Fibroblast of skin of abdomen (primary cell): ENCODE results near the gene MMP1. TPM values are rescaled to one million over a fixed set of nuclear protein-coding genes. Genes with fewer than 3 reads are reported as not detected.

Experiments used
- DNase-seq: peaks from one replicate; pipeline ENCODE4 v3.0.0-alpha.2; 2013
- polyA plus RNA-seq, 2 experiments: library from polyadenylated mRNA; unstranded; fragments of 120-200 nt; gene quantifications; one replicate each; pipeline ENCODE4 v1.2.1, GENCODE V29; 2013; ENCODE audit not compliant: insufficient read length in 2 of 2

The MMP1 gene
- polyA plus RNA-seq (2013, experiment 1 of 2; ENCODE audit: insufficient read length): 773 TPM
- polyA plus RNA-seq (2013, experiment 2 of 2; ENCODE audit: insufficient read length): 715 TPM

DNA sequence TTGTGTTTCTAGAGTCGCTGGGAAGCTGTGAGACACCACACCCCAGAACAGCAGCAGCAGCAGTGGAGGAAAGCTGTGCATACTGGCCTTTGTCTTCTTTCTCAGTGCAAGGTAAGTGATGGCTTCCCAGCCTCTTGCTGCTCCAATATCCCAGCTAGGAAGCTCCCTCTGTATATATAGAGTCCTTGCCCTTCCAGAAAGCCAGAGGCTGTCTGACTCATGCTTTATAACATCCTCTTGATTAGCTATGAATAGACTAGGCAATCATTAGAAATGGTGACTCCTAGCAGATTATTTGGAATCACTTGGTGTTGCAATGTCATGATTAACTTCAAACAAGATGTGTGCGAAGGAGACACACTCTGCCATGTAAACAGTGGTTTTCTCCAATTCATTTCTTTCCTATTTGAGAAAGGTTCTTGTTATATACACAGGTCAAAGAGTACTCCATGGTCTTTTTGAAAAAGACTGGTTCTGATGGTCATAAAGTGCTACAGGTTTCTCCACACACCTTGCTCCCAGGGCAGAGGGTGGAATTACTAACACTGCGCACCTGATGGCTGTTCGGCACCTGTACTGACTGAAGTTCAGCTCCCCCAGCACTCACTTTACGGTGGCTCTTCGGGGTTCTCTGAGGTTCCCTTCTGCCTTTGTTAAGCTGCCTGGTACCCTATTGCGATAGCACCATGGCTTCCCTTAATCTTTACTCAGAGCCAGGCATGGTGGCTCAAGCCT, at the start of gene MMP1:
TSS of gene MMP1 (minus strand) at position 149 of the 735 bp plus-strand sequence. CDS start at position 81, 68 bp downstream.
- DNase-seq: peak; percentile 87

DNA sequence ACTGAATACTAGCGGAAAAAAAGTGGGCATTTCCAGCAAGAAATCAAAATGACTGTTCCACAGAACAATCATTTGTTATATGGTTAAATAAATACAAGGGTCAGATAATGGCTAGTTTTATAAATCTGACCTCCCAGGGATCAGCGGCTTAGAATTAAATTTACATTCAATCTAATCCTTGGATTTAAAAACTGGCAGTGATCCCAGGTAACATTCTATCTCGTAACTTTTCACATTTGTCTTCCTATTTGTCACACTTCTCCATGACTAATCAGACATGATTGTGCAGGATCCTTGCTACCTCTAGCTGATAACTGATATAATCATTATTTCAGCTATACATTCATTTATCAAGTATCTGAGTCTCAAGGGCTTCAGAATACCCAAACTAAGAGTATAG, 48.3 kb upstream of the MMP1 start:
- peak; percentile 73 for DNase-seq

DNA sequence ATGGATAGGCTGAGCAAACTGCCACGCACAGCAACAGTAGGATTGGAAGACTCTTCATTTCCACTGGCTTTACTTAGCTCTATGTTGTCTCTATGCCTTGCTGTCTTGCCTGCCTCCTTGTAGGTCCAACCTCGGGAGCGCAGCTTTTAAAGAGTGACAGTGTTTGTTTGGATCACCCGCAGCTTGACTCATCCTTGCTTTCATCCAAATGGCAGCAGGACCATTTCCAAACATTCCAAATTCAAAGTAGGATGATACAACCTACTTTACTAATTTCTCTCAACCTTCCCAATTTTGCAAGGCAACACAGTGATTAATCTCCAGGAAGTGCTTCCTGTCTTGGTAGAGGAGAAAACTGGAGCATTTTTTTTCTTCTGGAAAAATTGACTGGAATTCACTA, 45.5 kb upstream of the MMP1 start, which contains the start of gene MMP3:
TSS of gene MMP3 (minus strand) at position 121 of the 400 bp plus-strand sequence. CDS start at position 58, 63 bp downstream.
- DNase-seq: peak; percentile 75

DNA sequence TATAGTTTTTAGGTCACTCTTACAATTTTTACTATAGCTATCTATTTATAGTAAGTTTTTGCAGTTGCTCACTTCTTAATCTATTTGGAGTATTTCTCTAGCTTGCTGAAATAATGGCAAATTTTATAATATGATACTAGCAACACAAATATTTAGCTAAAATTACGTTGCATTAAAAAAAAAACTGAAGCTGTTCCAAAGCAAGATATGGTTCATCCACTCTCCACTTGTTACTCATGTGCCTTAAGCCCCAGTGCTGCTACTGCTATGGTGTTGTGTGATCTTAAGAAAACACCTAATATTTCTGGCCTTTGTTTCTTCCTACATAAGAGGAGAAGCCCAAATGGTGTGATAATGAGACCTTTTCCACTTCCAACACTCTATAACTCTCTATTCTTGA, 45.0 kb upstream of the MMP1 start:
- DNase-seq: no peak

DNA sequence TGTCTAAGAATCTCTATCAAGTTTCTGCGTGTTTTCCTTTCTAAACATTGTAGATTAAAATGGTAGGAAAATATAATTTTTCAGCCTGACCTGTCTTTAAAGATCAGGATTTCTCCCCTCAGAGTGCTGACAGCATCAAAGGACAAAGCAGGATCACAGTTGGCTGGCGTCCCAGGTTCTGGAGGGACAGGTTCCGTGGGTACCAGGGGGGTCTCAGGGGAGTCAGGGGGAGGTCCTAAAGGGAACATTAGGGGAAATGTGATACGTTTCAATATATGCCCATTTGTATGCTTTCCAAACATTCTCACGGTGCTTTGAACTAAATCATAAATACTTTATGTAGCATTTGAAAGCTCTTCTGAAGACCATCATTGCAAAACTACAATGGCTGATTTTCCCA, 42.1 kb upstream of the MMP1 start:
- DNase-seq: no peak

DNA sequence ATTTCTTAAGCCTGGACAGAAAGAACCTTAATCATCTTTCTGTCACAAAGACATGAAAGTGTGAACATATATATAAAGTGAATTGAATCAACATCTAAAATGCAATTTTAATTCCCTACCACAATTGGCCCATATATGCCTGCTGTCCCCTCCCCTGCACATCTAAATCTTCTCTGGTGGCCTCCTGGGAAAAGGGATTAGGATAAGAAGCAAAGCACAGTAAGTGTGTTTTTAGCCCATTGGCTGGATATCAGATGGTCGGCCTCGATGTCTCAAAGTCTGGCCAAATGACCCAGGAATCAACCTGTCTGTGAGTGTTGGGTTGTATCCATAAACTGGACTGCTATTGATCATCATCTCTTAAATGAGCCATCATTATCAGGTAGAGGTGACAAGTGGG, 39.7 kb upstream of the MMP1 start:
- DNase-seq: no peak

DNA sequence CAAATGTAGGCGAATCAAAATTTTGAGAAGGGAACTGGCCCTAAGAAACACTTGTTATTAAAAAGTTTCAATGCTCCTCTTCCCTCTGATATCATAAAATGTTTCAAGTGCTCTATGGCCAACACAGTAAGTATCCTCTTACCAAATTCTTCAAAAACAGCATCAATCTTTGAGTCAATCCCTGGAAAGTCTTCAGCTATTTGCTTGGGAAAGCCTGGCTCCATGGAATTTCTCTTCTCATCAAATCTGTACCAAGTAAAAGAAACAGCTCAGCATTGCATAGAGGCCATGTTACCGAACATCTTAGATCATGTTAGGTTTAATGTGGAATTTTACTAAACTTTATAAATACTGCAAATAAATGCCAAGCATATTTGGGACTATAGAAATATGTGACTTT, 39.2 kb upstream of the MMP1 start:
- peak; percentile 65 for DNase-seq

DNA sequence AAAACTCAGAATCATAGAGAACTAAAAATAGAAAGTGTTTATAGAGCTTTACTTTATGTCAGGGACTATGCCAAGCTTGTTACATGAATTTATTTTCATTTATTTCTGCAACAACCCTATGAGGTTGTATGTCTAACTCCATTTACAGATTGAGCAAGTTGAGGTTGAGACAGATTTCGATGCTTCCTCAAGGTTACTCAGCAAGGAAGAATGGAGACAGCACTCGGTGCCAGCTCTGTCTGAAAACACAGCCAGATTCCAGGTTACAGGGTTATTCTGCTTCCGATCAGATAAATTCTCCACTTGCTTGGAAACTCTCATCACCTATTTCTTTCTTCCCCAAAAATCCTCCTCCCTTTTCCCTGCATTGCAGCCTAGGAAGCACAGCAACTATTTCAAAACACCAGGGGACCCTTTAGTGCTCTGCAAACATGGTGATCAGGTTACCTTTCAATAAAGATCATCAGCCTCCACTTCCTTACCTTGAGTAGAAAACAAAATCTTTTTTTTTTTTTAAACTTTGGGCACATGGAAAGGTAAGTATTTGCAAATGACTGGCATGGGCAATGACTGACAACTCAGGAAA, 38.4 kb upstream of the MMP1 start:
- DNase-seq: peak; percentile 91

DNA sequence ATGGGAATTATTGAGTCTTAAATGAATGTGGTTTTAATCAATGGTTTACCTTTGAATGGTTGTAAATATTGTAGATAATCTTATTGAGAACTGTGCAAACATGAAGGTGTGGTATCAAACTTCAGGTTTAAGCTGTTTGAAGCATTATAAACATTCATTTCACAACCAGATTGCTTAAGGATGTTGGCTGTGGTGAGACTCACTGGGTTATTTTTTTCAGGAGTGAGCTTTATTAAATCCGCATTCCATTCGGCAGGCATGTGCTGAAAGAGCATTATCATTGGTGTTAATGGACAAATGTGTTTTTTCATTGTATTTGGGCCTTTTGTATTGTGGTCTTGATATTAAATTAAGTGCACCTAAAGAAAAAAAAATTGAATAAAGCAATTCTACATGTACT, 35.8 kb upstream of the MMP1 start:
- DNase-seq: peak; percentile 55

DNA sequence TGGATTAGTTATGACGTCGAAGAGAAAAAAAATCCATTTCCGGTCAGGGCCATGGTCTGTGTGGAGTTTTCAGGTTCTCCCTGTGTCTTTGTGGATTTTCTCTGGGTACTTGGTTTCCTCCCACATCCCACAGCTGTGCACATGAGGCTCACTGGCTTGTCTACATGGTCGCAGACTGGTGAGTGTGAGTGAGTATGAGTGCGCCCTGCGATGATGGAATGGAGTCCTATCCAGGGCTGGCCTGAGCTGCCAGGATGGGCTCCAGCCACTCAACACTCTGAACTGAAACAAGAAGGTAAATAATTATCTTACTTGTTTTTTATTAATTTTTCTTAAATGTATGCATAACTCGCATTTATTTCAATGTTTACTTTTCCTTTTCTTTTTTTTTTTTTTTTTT, 34.7 kb upstream of the MMP1 start:
- no peak for DNase-seq

DNA sequence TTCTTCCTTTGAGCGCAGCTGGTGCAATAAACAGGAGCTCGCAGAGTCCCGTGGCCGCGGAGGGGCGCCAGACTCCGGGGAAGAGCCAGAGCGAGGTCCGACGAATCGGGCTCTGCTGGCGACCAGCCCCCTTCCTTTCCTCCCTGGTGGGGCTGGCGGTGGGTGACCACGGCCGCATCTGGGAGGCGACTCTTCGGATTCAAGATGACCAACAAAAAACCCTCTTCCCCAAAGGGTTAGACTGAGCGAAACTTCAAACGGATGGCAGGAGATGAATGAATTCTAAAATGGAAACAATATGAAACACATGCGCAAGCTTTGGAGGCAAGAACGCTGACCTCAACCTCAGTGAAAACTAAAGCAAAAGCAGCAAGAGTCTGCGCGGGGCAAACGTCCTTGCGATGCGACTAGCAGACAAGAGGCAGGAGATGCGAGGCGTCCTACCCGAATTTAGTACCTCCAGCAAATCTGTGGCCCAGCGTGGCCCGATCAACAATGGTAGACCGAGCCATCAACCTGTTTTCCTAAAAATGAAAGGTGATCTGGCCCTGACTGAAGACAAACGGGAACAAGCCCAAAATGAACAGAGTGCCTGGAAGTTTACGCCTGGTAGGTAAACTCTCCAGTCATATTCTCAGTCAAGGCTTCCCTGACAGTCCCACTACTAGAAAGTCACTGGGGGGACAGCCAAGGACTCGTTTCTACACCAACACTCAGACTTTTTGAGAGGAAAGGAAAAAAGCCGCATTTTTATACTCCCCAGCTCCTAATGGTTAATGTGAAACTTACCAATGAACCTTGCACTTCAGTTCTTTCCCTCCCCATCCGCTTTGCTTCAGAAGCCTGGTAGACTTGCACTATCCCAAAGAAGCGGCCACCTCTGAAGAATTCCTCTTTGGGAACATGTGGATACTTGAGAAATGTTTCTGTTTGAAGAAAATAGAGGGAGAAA, 33.8 kb upstream of the MMP1 start:
- DNase-seq: peak; percentile 80

DNA sequence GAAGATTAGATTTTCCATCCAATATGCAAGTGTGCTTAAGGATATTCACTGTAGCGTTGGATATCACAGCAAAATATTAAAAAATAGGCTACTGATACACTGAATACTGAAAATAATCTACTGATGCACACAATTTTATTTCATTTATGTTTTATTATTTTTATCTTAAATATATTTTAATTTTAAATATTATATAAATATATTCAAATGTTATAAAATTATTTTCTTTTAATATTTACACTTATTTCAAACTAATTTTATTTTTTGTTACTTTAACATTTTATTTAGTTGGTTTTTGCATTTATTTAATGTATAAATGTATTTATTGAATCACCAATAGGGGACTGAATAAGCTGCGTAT, 33.1 kb upstream of the MMP1 start:
- no peak for DNase-seq

DNA sequence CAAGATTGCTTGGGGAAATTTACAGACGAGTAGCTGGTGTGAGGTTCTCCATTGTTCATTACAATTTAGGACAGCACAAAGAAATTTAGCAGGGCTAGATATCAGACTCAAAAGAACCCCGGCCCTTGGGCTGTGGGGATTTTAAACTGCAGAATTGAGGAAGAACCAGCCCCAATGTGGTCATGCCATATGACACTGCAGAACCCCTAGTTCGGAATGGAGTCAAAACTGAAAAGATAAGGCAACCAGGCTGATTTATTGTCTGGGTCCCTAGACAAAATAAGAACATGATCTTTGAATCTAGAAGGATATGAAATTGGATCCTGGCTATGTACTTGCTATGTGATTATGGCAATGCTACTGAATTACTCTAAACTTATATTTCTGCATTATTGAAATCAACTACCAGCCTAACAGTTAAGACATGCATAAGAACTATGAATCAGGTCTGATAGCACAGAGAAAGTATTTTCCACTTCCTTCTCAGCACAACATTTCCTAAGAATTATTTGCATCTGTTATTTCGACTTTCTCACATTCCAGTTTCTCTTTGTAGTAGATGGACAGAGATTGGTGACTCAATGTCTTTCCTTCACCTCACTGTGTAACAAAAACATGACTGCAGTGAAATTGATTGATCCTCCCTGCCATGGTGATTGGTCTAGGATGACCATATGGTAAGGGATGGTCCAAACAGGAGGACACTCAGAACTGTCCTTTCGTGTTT, 32.2 kb upstream of the MMP1 start:
- peak; percentile 69 for DNase-seq

DNA sequence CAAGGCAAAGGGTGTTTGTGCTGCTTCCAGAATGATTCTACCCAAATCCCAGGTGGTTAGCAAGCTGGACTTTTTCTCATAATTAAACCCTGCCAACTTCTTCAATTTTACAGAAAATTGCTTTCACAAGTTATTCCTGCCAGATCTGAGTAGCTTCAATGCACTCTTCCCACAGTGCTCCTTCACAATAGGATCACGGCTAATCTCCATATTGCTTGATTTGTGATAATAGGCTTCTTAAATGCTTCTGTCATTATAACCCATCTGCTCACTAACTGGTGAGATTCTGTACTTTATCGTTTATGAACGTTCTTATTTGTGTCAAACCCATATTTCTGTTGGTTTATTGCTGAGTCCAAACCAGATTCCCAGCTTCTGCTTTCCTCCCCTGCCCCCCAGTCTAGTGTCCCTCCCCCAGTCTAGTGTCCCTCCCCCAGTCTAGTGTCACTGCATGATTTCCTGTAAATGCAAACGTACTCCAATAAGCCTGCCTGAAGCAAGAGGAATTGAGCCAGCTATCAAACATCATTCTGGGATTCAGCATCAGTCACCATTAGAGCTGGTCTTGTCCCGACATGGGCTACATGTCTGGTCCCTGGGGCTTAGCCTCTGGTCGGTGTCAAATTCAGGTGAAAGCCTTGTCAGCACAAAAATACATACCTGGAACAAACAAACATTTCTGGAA, 31.5 kb upstream of the MMP1 start:
- DNase-seq: no peak

DNA sequence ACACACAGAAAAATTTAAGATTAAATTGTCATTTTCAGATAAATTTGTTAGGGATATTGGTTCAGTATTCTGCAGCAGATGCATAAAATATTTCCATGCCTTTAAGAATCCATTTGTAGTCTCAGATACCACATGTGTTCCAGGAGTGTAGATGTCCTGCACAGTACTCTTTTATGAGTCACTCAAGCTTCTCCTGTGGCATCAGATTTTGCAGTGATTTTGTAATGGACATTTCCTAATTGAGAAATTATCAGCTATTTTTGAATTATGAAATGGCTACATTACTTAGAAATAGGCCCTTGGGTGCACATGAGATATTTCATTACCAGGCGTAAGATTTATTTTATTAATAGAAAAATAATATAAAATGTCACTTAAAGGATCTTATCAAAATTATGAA, 26.6 kb upstream of the MMP1 start:
- DNase-seq: peak; percentile 31

DNA sequence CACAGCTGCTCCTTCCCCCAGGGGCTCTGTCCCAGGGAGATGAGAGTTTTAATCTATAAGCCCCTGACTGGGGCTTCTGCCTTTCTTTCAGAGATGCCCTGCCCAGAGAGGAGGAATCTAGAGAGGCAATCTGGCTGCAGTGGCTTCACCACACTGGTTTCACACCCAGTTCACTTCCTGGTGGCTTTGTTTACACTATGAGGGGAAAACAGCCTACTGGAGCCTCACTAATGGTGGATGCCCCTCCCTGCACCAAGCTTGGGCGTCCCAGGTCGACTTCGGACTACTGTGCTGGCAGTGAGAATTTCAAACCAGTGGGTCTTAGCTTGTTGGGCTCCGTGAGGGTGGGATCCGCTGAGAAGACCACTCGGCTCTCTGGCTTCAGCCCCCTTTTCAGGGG, 21.5 kb upstream of the MMP1 start:
- DNase-seq: no peak

DNA sequence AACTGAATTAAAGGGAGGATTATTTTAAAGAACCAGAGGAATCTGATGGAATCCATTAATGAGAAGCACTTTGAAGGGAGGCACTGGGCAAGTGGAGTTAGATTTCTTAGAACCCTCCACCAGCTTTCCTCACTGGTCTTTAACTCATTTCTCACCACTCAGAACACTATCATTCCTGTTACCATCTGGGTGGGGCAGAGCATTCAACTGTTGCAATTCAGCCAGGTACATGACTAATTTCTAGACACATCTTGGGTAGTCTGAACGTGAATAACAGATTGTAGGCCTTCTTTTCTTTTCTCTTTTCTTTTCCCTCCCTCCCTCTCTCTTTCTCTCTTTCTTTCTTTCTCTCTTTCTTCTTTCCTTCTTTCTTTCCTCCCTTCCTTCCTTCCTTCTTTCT, 15.5 kb upstream of the MMP1 start:
- DNase-seq: no peak

DNA sequence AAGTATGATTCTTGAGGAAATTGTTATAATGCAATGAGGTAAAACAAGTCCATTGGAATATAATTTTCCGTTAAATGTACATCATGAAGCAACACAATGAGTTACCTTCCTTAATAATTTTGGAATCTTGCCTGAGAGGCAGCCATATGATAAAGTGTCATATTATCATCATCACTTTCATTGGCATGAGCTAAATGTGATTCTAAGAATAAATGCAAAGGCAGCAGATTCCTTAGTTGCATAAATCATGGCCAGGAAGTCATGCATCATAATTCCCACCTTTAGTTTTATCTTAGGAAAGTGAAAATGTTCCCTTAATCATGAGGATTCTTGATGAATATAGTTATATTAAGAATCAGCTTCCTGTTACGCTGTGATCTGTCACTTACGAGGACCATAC, 14.2 kb upstream of the MMP1 start:
- no peak for DNase-seq

DNA sequence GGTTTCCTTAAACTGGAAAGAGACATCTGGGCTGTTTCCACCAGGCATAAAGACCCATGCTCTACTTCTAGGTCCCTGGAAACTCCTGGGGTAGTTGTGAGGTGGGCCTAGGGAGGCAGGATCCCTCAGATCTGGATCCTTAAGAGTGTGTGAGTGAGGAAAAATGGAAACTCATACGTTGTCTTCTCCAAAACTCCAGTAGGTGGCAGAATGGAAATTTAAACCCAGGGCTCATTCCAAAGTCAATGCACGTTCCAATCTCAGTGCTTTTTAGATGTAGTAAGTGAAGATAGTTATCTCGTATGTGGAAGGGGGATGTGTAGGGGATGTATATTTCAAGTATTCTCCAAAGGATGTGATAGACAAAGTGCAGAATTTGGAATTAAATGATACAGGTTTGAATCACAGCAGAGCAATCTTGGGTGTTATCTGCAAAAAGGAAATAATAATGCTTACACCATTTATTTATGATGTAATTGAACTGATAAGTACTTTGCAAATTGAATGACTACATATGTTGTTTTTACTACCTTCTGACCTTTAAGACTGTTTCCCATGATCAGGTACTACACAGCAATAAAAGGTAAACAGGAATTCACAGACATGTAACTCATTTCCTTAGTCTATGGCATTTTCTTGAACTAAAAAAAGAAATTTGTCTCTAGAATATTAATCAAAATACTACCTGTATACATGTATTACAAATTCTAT, 13.1 kb upstream of the MMP1 start:
- peak; percentile 53 for DNase-seq

DNA sequence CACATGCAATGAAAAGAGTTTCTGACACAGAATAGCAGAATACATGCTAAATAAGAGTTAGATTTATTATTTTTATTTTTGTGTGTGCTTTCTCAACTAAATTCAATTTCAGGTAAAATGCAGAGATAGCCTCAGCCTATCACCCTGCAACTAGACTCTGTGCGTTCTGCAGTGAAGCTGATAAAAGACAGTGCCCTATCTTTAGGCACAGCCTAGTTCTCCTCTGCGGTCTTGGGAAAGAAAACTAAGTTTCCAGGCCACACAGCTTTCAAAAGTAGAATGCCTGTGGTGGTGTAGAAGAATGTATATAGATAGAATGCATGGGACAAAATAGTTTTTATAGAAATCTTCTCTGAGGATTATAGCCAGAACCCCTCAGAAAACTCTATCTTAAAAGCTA, 12.0 kb upstream of the MMP1 start:
- DNase-seq: no peak

DNA sequence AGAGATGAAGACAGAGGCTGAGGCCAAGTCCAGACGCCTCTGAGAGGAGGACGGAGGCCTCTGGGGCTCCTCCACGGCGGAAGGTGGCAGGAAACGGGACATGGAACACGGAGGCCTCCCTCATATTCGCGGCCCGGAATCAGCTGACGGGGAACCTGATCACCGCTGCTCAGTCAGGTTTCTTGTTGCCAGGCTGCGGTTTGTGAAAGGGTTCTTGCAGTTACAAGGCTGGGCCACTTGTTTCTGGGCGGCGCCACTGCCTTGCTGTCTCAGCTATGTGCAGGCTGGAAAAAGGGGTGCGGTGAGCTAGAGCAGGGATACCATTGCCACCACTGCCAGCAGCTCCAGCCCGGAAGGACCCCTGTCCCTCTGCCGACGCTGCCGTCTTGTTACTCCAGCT, 10.0 kb upstream of the MMP1 start:
- no peak for DNase-seq
